HG03571 (cell line): Measurements from ENCODE around the gene CEBPA.

Source experiments
- ATAC-seq: cut with Tn5 transposase; IDR thresholded peaks from one replicate; pipeline ENCODE4 v1.9.1; 2021; ENCODE audit not compliant: unreplicated experiment

CEBPA gene

GRCh38 chr19:33289261-33289660, 13.1 kb downstream of the CEBPA start:
- ATAC-seq, result no peak

DNA sequence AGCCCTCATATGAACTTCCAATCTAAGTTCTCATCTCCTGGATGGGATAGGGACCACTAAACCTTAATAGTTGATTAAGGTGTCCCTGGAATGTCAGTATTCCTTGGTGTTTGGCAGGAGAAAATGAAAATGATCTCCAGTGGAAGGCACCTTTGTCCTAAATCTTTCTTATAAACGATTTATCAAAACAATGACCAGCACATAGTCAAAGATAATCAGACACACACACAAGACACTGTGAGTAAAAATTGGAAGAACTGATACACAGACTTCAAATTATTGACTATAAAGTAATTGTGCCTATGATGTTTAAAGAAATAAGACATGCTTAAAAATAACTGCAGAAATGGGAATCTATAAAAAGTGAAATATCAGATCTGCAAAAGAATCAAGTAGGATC, 13.7 kb downstream of the CEBPA start:
- ATAC-seq, result no peak

- no peak for ATAC-seq
Observed at GRCh38 chr19:33287927-33288326, 14.4 kb downstream of the CEBPA start.

DNA sequence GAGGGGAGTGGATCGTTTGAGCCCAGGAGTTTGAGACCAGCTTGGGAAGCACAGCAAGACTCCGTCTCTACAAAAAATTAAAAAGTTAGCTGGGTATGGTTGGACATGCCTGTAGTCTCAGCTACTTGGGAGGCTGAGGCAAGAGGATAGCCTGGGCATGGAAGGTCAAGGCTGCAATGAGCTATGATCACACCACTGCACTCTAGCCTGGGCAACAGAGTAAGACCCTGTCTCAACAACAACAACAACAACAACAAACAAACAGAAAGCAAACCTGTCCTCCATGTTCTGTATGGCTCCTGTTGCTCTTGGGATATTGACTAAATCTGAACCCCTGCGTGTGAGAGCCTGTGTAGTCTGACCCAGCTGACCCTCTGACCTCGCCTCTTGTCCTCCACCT, 14.9 kb downstream of the CEBPA start:
- no peak for ATAC-seq

DNA sequence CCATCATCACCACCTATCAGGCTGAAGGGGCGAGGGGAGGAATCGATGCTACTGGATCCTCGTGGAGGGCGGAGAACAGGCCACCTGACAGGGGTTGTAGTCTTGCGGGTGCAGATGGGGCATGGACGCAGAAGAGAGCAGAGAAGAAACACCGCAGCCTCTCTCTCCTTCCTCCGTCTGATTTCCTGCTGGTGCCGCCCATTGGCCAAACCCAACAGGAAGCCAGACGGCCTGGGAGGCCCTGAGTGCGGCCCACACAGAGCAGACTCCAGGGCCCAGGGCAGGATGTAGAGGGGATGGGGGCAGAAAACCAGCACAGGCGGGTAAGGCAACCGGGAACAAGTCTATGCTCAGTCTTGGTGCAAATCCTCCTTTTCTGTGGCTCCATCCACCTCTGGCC, 15.4 kb downstream of the CEBPA start:
- ATAC-seq, result no peak

DNA sequence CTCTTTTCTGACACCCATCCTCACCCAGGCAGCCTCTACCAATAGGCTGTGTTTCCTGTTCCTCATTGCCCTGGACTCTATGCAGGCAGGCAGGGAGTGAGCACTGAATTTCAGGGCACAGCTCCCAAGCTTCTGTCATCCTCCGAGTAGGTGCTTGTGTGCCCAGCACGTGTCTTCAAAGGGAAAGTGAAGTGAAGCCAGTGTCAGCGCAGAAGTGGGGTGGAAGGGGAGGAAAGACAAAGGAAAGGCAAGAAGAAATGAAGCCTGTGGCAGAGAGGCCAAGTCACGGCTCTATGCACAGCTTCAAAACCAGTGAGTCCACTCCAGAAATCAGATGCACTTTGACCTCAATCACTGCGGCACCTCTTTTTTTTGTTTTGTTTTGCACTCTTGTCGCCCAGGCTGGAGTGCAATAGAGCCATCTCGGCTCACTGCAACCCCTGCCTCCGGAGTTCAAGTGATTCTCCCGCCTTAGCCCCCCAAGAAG, 16.9 kb downstream of the CEBPA start:
- no peak for ATAC-seq

- no peak for ATAC-seq
Observed at GRCh38 chr19:33284756-33285155, 17.6 kb downstream of the CEBPA start.

DNA sequence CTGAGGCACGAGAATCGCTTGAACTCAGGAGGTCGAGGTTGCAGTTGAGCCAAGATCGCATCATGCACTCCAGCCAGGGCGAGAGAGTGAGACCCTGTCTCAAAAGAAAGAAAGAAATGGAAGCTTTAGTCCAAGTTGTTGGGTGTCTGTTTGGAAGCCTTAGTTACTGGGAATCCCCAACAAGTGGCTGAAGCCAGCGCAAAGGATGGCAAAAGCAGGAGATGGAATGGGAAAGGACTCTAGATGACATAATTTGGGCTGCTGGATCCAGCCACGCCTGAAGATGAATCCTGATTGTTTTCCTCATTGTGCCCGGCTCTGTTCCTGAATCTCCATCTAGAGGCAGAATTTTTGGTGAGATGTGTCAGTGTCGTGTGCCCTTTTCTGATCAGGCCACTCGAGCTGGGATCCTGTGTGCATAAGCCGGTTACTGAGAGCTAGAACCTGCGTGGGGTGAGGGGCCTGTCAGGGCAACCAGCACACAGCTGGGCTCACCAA, 18.1 kb downstream of the CEBPA start:
- no peak for ATAC-seq

DNA sequence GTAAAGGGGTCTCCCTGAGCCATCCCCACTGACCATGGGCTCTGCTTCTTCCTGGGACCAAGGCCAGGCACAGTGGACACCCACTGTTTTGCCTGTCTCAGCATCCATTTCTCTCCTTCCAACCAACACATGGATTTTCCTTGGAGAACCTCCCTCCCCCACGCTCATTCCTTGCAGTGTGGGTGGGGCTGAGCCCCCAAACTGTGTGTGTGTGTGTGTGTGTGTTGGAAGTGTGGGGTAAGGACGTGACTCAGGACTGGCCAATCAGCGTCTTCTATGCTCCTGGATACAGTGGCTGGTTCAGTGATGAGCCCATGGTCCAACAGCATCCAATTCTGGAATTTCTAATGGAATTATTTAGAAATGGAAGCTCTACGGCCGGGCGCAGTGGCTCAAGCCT, 18.7 kb downstream of the CEBPA start:
- no peak for ATAC-seq

- ATAC-seq, result no peak
Observed at GRCh38 chr19:33282036-33282671, 20.2 kb downstream of the CEBPA start.

- ATAC-seq, result no peak
Observed at GRCh38 chr19:33281296-33281926, 20.9 kb downstream of the CEBPA start.

DNA sequence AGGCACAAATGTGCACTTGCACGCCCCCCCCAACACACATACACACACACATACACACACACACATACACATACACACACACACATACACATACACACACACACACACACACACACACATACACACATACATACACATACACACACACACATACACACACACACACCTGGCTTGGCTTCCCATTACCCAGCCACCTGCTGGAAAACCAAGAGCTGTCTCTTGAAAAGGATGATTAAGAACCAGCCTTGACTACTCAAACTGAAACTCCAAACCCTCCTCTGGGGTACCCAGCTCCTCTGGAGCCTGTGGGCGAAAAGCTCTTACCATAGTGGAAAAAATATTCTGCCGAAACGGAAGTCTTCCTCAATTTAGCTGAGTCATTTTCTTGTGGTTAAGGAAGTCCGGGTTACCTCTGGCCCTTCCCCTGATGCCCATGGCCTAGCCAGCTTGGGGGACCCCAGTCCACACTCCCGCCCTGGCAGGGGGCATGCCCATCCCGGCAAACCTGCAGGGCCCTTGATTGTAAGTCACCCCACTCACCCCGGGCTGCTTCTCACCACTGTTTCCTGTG, 21.9 kb downstream of the CEBPA start:
- peak; percentile 71 for ATAC-seq

DNA sequence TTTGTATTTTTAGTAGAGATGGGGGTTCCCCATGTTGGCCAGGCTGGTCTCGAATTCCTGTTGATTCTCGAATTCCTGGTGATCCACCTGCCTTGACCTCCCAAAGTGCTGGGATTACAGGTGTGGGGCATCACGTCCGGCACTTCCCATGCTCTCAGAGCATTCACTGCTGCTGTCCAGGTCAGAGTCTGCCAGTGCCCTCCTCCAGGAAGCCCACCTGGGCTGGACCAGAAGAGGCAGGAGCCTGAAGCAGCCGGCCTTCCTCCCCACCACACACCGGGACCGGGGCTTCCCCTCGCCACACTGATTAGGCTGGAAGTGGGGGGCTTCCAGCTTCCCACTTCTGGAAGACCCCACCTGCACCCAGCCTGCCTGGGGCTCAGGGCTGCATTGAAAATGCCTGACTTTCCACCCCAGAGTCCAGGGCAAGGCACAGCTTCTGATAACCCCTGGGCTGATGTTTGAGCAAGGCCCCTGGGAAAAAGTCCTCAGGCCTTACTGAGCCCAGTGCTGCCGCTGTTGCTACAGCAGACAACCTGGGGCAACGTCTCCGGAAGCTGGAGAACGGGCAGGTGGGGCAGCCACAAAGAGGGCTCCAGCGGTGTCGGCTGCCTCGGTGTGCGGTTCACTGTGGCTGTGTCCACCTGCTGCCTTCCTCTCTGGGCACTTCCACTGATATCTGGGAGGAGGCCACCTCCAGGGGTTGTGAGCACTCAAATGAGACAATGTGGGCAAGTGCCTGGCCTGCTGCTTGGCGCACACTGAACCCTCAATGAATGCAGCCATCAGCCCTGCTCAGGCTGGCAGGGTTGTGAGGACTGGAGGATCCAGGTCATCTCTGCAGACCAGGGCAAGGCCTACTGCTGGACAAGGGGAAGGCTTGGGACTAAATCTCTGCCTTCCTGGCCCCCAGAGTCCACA, 22.6 kb downstream of the CEBPA start:
- ATAC-seq, result no peak

- ATAC-seq, result no peak
Observed at GRCh38 chr19:33278403-33279269, 23.7 kb downstream of the CEBPA start.

GRCh38 chr19:33278023-33278402, 24.3 kb downstream of the CEBPA start:
- ATAC-seq, result no peak

DNA sequence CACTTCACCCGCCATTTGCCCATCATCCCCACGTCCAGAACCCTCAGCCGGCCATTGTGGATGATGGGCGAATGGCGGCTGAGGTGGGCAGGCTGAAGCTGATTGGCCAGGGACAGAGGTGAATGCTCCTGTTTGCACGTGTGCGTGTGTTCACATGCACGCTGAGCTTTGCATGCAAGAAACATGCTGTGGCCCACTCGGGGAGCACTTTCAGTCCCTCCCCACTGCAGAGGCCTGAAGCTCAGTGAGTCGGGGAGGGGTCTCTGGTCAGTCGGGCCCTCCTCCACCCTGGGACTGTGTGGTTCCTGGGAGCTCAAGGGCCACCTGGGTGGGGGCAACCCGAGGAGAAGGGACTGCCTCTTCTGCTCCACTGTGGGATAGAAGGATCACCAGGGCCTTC, 24.9 kb downstream of the CEBPA start:
- no peak for ATAC-seq

DNA sequence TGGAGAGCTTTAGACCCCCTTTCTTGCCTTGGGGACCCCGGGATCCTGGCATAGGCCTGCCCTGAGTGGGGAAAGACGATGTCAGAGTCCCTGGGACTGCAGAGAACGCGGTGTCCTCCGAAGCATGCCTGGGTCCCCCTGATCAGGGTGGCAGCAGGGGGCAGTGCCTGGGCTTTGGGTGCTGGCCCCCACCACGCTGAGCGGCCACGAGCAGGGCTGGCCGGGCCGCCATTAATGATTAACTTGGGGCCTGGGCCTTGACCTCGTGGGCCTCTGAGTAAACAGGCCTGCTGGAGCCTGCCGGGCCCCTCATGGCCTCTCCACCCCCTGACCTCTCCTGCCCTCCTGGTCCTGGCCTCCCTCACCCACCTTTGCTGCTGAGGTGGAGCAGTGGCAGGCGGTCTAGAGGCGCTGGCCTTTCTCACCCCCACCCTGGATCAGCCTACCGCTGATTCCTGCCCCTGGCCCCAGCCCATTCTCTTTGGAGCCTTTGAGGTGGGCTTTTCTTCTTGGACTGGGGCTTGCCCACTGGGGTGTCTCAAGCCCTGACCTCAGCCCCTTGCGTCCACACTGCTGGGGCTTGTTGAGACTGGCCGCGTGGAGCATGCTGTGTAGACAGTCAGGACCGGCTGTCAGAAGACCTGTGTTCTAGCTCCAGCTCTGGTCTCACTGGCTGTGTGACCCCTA, 26.3 kb downstream of the CEBPA start:
- ATAC-seq, result no peak

DNA sequence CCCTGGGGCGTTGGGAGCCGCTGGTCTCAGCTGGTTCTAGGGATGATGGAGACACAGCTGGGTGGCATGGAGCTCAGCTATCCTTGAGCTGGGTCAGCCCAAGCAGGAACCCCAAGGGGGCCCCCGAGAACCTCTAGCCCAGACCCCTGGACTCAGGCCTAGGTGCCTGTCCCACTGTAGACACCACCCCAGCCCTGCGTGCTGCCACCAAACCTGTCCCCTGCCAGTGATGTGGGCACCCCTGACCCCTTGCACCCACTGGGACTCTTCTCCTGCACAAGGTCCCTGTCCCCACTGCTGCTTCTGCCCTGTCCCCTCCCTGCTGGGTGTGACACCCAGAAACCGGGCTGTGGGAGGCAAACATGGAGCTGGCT, 26.8 kb downstream of the CEBPA start:
- no peak for ATAC-seq

DNA sequence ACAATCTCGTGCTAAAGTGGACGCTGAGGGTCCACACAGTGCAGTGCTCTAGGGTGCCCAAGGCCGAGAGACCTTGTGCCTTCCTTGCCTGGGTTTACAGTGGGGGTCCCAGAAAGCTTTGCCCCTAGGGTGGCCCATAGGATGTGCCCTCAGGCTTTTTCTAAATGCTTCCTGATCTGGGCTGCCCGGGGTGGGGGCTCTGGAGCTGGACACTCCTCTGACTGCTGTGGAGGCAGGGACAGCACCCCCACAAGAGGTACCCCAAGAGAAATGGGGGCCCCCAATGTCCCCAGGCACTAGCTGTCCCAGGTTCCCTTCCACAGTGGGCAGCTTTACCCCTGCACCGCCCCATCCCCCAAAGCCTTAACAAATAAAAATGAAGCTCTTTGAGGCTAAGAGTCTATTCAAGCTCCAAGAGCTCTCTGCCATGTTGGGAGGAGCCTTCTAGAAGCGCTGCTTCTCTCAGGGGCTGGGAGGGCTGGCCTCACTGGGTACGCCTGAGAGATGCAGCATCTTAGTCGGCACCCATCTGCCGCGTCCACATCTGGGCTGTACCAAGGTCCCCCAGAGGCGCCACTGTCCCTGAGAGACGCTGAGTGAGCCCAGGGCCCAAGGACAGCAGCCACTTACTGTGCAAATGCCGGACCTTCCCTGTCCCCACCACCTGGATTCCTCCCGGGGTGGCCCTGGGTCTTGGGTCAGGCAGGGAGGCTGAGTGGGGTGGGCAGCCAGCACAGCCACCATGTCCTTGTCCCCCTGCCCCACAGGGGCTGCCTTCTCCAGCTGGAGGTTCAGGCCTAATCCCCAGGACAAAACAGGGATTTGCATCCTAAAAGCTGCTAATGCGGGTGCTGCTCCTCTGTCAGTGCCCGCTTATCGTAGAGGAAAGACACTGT, 27.4 kb downstream of the CEBPA start:
- ATAC-seq, result no peak
